Heart left ventricle (tissue), 16 donors: ENCODE data around the gene SMPD3. TPM values are rescaled to one million over a fixed set of nuclear protein-coding genes. Genes with fewer than 3 reads are reported as not detected.

Source experiments
- ATAC-seq, 4 donors: fragments of 200-7000 bp; cut with Tn5 transposase; one replicate each; pipeline ENCODE4 v1.9.1; 2020 to 2022; ENCODE audit warnings: moderate library complexity in 4 of 4, mild to moderate bottlenecking in 3 of 4, moderate number of reproducible peaks in 1 of 4
- DNase-seq, 5 donors: peaks; one replicate each; pipeline ENCODE4 v3.0.0-alpha.2; 2020
- H3K27ac ChIP-seq, 12 donors: fragments of 200-600 bp; sonication (generic) in 4 of 12; one replicate each; pipeline versions ENCODE4 v1.5.0 to v1.8.0; 2016 to 2022; ENCODE audit warnings: mild to moderate bottlenecking in 2 of 12
- H3K27me3 ChIP-seq, 9 donors: fragments of 200-600 bp; sonication (generic) in 2 of 9; one replicate each; pipeline versions ENCODE4 v1.5.1 to v1.8.0; 2016 to 2022; ENCODE audit warnings: mild to moderate bottlenecking in 3 of 9
- H3K36me3 ChIP-seq, 9 donors: fragments of 200-600 bp; sonication (generic) in 2 of 9; one replicate each; pipeline versions ENCODE4 v1.5.0 to v1.8.0; 2018 to 2022; ENCODE audit warnings: mild to moderate bottlenecking in 2 of 9
- H3K4me1 ChIP-seq, 12 donors: fragments of 200-600 bp; sonication (generic) in 4 of 12; one replicate each; pipeline versions ENCODE4 v1.5.0 to v1.8.0; 2016 to 2022; ENCODE audit warnings: mild to moderate bottlenecking in 3 of 12
- H3K4me3 ChIP-seq, 12 donors: fragments of 200-600 bp; sonication (generic) in 4 of 12; one replicate each; pipeline versions ENCODE4 v1.5.0 to v1.8.0; 2017 to 2022; ENCODE audit warnings: mild to moderate bottlenecking in 9 of 12, moderate library complexity in 4 of 12
- H3K9me3 ChIP-seq, 12 donors: fragments of 200-600 bp; sonication (generic) in 4 of 12; one replicate each; pipeline versions ENCODE4 v1.5.0 to v1.8.0; 2016 to 2022; ENCODE audit warnings: mild to moderate bottlenecking in 1 of 12
- CTCF ChIP-seq, 12 donors: fragments of 200-600 bp; sonication (generic) in 4 of 12; IDR thresholded peaks; one replicate each; pipeline versions ENCODE4 v1.5.0 to v1.8.0; 2018 to 2022; ENCODE audit warnings: antibody characterized with exemption in 12 of 12, mild to moderate bottlenecking in 5 of 12
- POLR2A ChIP-seq, 2 donors: fragments of 450-650 bp; IDR thresholded peaks; one replicate each; pipeline ENCODE4 v1.6.1; 2017; ENCODE audit warnings: antibody characterized with exemption in 2 of 2, mild to moderate bottlenecking in 2 of 2, moderate library complexity in 2 of 2
- WGBS, 4 donors: extraction: QIAGEN DNeasy Blood & Tissue Kit in 2 of 4; methylation state at CpG; one replicate each; pipeline versions ENCODE4 v1.1.5 to v1.1.7; 2013 to 2018; 5-methylcytosine and 5-hydroxymethylcytosine counted together
- intact Hi-C, 10 donors: fragments of 100-400 bp; cut with DNase I; formaldehyde crosslinking; loops; one replicate each; pipeline versions ENCODE4 v1.11.1 to v1.14.2; 2022
- polyA plus RNA-seq, 2 donors: library from polyadenylated mRNA; stranded (reverse); fragments of 200-250 nt; gene quantifications; one replicate each; pipeline ENCODE4 v1.2.3, GENCODE V29; 2013
- total RNA-seq, 9 donors: library from RNA; depleted of rRNA in 2 of 9; stranded (reverse); fragments of >200 nt in 2 of 9; fragmentation: NEBNext Ultra II Directional in 3 of 9; extraction: Animal tissue kit (Norgen Biotek cat#: 25700) in 3 of 9; gene quantifications; one replicate each; pipeline versions ENCODE4 v1.1.0 to v1.2.4, GENCODE V29; 2016 to 2023
- donor health status: ischemic (EF 13 %, LVEDD 7.1; RV severe dilation, severe dysfunction).
- donor health status: healthy with polysubstance abuse.
- donor health status: DM: no; HTN: yes; CAD: no.
- donor health status: DM: no; HTN: no; CAD: no.
- donor health status: ischemic (EF 25% LVEDD 6.9; RV normal size, moderate dysfunction).
- donor health status: ischemic (EF 25% LVEDD 5.7; RV mildly dilated, moderate dysfunction).
- donor health status: healthy.
- donor health status: DM: yes; HTN: yes; CAD: no.
- donor health status: ischemic (EF 35%, LVEDD 5.7; RV mildly dilated, moderate dysfunction).
- donor health status: nonischemic (EF 11% LVEDD 7.7; RV severe dilation, severe dysfunction).
- donor health status: DM: yes; HTN: yes; CAD: no.
- donor health status: PGD.
- donor health status: ischemic (EF 29% LVEDD 5.4; RV normal size, mild dysfunction).
- donor health status: nonischemic (EF 23%, LVEDD 6.1; RV moderate dilation, normal function).

The SMPD3 gene
- total and polyA plus RNA-seq, 11 donors = 0.07 to 14.4 (median 0.17) TPM; not detected in 3

GRCh38 chr16:68436581-68436980 is 11.7 kb downstream of the SMPD3 start:
- Histone ChIP-seq H3K4me3 (no peak overlapping the region), H3K27me3 (peaks cover 0 to 24% (median 0%) of the 10 kb centered on the region in 9 donors), H3K9me3 (peaks cover 0 to 9% (median 0%) of the 10 kb centered on the region in 12 donors), H3K36me3 (no peaks in the 10 kb centered on the region), H3K4me1 (no peaks in the 10 kb centered on the region), H3K27ac (no peak overlapping the region)
- WGBS, 4 donors = 80 to 83% (median 83%) methylated on average over 4 of the region's 4 CpGs
- DNase-seq (no peak), ATAC-seq (no peak)
- intact Hi-C loops = no loop called here
- TF ChIP-seq CTCF (IDR thresholded peaks at IDR 0.05) (peak in 1 of 12 donors; percentile 23), POLR2A (IDR thresholded peaks at IDR 0.05) (no peak)

GRCh38 chr16:68434624-68435210 is 13.6 kb downstream of the SMPD3 start:
- DNase-seq (no peak), ATAC-seq (peak in 1 of 4 donors; percentile 13)
- no peaks in the 10 kb centered on the region for H3K4me1 ChIP-seq
- peaks cover 0 to 9% (median 0%) of the 10 kb centered on the region in 12 donors for H3K9me3 ChIP-seq
- WGBS, 4 donors = 48 to 61% (median 51%) methylated on average over 5 of the region's 5 CpGs
- no peak overlapping the region for H3K27ac ChIP-seq
- no peak for TF ChIP-seq CTCF (IDR thresholded peaks at IDR 0.05)
- peaks cover 0 to 13% (median 0%) of the 10 kb centered on the region in 9 donors for H3K27me3 ChIP-seq
- no peak overlapping the region for H3K4me3 ChIP-seq
- intact Hi-C loops = no loop called here
- no peaks in the 10 kb centered on the region for H3K36me3 ChIP-seq

- ATAC-seq = no peak
- WGBS, 4 donors = 84 to 89% (median 84%) methylated on average over 4 of the region's 4 CpGs
- DNase-seq = no peak
- TF ChIP-seq POLR2A (IDR thresholded peaks at IDR 0.05) (no peak), CTCF (IDR thresholded peaks at IDR 0.05) (no peak)
- no peak overlapping the region for H3K4me3 ChIP-seq
- H3K27me3 ChIP-seq = no peaks in the 10 kb centered on the region
- H3K9me3 ChIP-seq = peaks cover 0 to 9% (median 0%) of the 10 kb centered on the region in 12 donors
- no peaks in the 10 kb centered on the region for H3K4me1 ChIP-seq
- H3K36me3 ChIP-seq = no peaks in the 10 kb centered on the region
- no peak overlapping the region for H3K27ac ChIP-seq
- intact Hi-C loops = no loop called here
Observed at GRCh38 chr16:68433316-68433715, 15.0 kb downstream of the SMPD3 start.

GRCh38 chr16:68432701-68433100 is 15.6 kb downstream of the SMPD3 start:
- TF ChIP-seq CTCF (IDR thresholded peaks at IDR 0.05) (no peak), POLR2A (IDR thresholded peaks at IDR 0.05) (no peak)
- H3K36me3 ChIP-seq = no peaks in the 10 kb centered on the region
- H3K9me3 ChIP-seq = peaks cover 0 to 9% (median 0%) of the 10 kb centered on the region in 12 donors
- H3K27me3 ChIP-seq = no peaks in the 10 kb centered on the region
- ATAC-seq (no peak), DNase-seq (no peak)
- intact Hi-C loops = no loop called here
- WGBS, 4 donors = 88 to 94% (median 93%) methylated on average over 4 of the region's 4 CpGs
- no peak overlapping the region for H3K27ac ChIP-seq
- H3K4me3 ChIP-seq = no peak overlapping the region
- no peaks in the 10 kb centered on the region for H3K4me1 ChIP-seq
